GM23338 (cell line): ENCODE measurements around the gene ZCCHC24. TPM values are rescaled to one million over a fixed set of nuclear protein-coding genes. Genes with fewer than 3 reads are reported as not detected.

Experiments
- ATAC-seq: fragments of 200-7000 bp; cut with Tn5 transposase; 3 replicates; pipeline ENCODE4 v1.9.1; 2020
- DNase-seq: peaks from one replicate; pipeline ENCODE4 v3.0.0-alpha.2; 2015; ENCODE audit warnings: low spot score
- H2AFZ ChIP-seq: fragments of 200-600 bp; sonication (generic); 2 replicates; pipeline ENCODE4 v1.8.0; 2016; ENCODE audit warnings: antibody characterized with exemption, mild to moderate bottlenecking, moderate library complexity
- H3F3A ChIP-seq: fragments of 200-600 bp; sonication (generic); replicated peaks from 2 replicates; pipeline ENCODE4 v1.8.0; 2017; ENCODE audit warnings: antibody characterized with exemption, mixed run types, low read depth
- H3K27ac ChIP-seq: fragments of 200-600 bp; sonication (generic); 2 replicates; pipeline ENCODE4 v1.6.1; 2016; ENCODE audit warnings: low read depth
- H3K27me3 ChIP-seq: fragments of 200-600 bp; sonication (generic); 2 replicates; pipeline ENCODE4 v1.8.0; 2016; ENCODE audit warnings: mild to moderate bottlenecking, mixed run types, moderate library complexity; ENCODE audit not compliant: insufficient read depth
- H3K36me3 ChIP-seq: fragments of 200-600 bp; sonication (generic); 2 replicates; pipeline ENCODE4 v1.8.0; 2016; ENCODE audit warnings: mild to moderate bottlenecking; ENCODE audit not compliant: insufficient read depth
- H3K4me1 ChIP-seq: fragments of 200-600 bp; sonication (generic); 2 replicates; pipeline ENCODE4 v1.8.0; 2016; ENCODE audit warnings: mild to moderate bottlenecking, moderate library complexity; ENCODE audit not compliant: insufficient read depth
- H3K4me2 ChIP-seq: fragments of 200-600 bp; sonication (generic); 2 replicates; pipeline ENCODE4 v1.7.1; 2017; ENCODE audit warnings: mixed run types
- H3K4me3 ChIP-seq: fragments of 200-600 bp; sonication (generic); 2 replicates; pipeline ENCODE4 v1.6.1; 2016; ENCODE audit warnings: mixed run types
- H3K79me2 ChIP-seq: fragments of 200-600 bp; sonication (generic); replicated peaks from 2 replicates; pipeline ENCODE4 v1.8.0; 2017; ENCODE audit warnings: mild to moderate bottlenecking; ENCODE audit not compliant: insufficient read depth
- H3K9me2 ChIP-seq: fragments of 200-600 bp; sonication (generic); 2 replicates; pipeline ENCODE4 v1.8.0; 2017; ENCODE audit not compliant: insufficient read depth
- H4K20me1 ChIP-seq: fragments of 200-600 bp; sonication (generic); replicated peaks from 2 replicates; pipeline ENCODE4 v1.8.0; 2017; ENCODE audit warnings: mild to moderate bottlenecking; ENCODE audit not compliant: insufficient read depth
- H3K27ac Mint-ChIP-seq: 2 replicates; pipeline ENCODE4 v1.8.0; 2020; ENCODE audit warnings: inconsistent platforms, mild to moderate bottlenecking, moderate library complexity, mixed read lengths
- H3K27me3 Mint-ChIP-seq: 3 replicates; pipeline ENCODE4 v1.8.0; 2022; ENCODE audit warnings: low read depth, mild to moderate bottlenecking, moderate library complexity, mixed read lengths, inconsistent platforms; ENCODE audit not compliant: insufficient read depth, poor library complexity
- H3K36me3 Mint-ChIP-seq: 3 replicates; pipeline ENCODE4 v1.8.0; 2021; ENCODE audit warnings: low read depth, mild to moderate bottlenecking, inconsistent platforms, moderate library complexity, mixed read lengths
- H3K4me1 Mint-ChIP-seq: 3 replicates; pipeline ENCODE4 v1.8.0; 2020; ENCODE audit warnings: mild to moderate bottlenecking, inconsistent platforms, mixed read lengths
- H3K4me3 Mint-ChIP-seq: 3 replicates; pipeline ENCODE4 v1.8.0; 2021; ENCODE audit warnings: moderate library complexity, mild to moderate bottlenecking, inconsistent platforms, mixed read lengths
- H3K9me3 Mint-ChIP-seq: 3 replicates; pipeline ENCODE4 v1.8.0; 2020; ENCODE audit warnings: moderate library complexity, mild to moderate bottlenecking, inconsistent platforms, mixed read lengths
- EZH2 ChIP-seq: fragments of 200-600 bp; sonication (generic); IDR thresholded peaks from one replicate; pipeline ENCODE4 v1.8.0; 2017; ENCODE audit warnings: antibody characterized with exemption, mild to moderate bottlenecking, low read depth; ENCODE audit not compliant: unreplicated experiment
- POLR2AphosphoS5 ChIP-seq: IDR thresholded peaks from 2 replicates; pipeline ENCODE4 v1.6.1; 2016; ENCODE audit warnings: antibody characterized with exemption, low read depth
- STAT1 ChIP-seq: IDR thresholded peaks from one replicate; pipeline ENCODE4 v1.6.1; 2016; ENCODE audit warnings: antibody characterized with exemption; ENCODE audit not compliant: unreplicated experiment
- ZNF462 ChIP-seq: fragments of 250-450 bp; sonication (Bioruptor Pico); IDR thresholded peaks from 2 replicates; pipeline ENCODE4 v1.5.0; 2020; ENCODE audit warnings: mild to moderate bottlenecking, moderate library complexity
- polyA plus RNA-seq: library from polyadenylated mRNA; unstranded; fragments of >200 nt; fragmentation: Nextera tagmentation; extraction: Ambion mirVana; gene quantifications from 2 replicates; pipeline ENCODE4 v1.2.1, GENCODE V29; 2016
- total RNA-seq: library from RNA; depleted of rRNA; stranded (reverse); fragments of >200 nt; shearing (Covaris generic); gene quantifications from 2 replicates; pipeline ENCODE4 v1.2.3, GENCODE V29; 2014

Gene ZCCHC24
- total and polyA plus RNA-seq, 2 experiments from 2014 or later, result 2.0 to 10.1 TPM

GRCh38 chr10:79411546-79412495 is 33.6 kb downstream of the ZCCHC24 start (continued):
- no peak for TF ChIP-seq ZNF462

GRCh38 chr10:79410315-79411094 is 34.9 kb downstream of the ZCCHC24 start:
- peaks cover 10% of the 10 kb centered on the region for H3K4me1 Mint-ChIP-seq
- TF ChIP-seq ZNF462, result no peak
- TF ChIP-seq STAT1, result no peak
- TF ChIP-seq EZH2, result no peak
- no peak for TF ChIP-seq POLR2AphosphoS5

More at GRCh38 chr10:79410315-79411094, 34.9 kb downstream of the ZCCHC24 start:
- Mint-ChIP-seq H3K27me3 (peaks cover 7% of the 10 kb centered on the region), H3K4me3 (no peak overlapping the region; the same call in 2 of the 3 replicates), H3K36me3 (no peaks in the 10 kb centered on the region; the same call in 2 of the 3 replicates), H3K27ac (no peak overlapping the region), H3K9me3 (no peaks in the 10 kb centered on the region)
- Histone ChIP-seq H3K4me3 (no peak overlapping the region), H3F3A (no peaks in the 10 kb centered on the region), H3K27ac (no peak overlapping the region), H3K4me1 (no peaks in the 10 kb centered on the region), H2AFZ (no peak overlapping the region), H3K4me2 (no peak overlapping the region), H3K27me3 (no peaks in the 10 kb centered on the region), H3K36me3 (no peaks in the 10 kb centered on the region), H4K20me1 (no peaks in the 10 kb centered on the region), H3K9me2 (no peaks in the 10 kb centered on the region), H3K79me2 (no peaks in the 10 kb centered on the region)
- ATAC-seq (no peak), DNase-seq (no peak)
